CD1c-positive myeloid dendritic cell (primary cell): Measurements from ENCODE around the gene SURF6.

ENCODE experiments used
- DNase-seq: peaks from one replicate; pipeline ENCODE4 v3.0.0-alpha.2; 2016; ENCODE audit errors: extremely low spot score

Gene SURF6

DNA sequence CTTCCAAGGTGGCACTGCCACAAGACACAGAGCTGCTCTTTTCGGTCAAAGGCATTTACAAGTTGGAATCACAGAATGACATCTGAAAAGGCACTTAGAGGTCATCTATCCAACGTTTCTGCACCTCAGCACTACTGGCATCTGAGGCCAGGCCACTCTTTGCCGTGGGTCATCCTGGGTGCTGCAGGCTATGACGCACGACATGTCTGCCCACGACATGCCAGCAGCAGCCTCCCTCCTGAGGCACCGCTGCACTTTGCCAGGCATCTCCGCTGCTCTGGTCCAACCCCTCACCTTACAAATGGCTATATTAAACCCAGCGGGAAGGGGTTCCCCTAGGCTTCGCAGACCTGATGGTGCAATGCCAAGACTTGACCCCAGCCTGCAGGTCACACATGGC lies 31.8 kb upstream of the SURF6 start:
- DNase-seq = no peak

DNA sequence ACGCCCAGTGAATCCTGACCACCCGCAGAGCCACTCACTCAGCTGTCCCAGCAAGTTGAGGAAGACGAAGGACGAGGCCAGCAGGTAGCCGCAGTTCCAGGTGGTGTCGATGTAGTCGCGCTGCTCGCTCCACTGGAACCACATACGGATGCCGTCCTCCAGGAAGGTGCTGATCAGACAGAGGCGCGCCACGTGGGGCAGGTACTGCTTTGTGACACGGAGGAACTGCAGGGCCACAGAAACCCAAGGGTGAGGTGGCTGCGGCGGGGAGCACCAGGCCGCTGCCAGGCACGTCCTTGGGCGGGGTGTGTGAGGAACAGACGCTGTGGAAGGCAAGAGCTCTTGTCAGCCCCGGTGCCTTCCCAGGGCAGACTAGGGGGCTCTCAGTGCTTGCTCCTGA lies 31.2 kb upstream of the SURF6 start:
- no peak for DNase-seq

DNA sequence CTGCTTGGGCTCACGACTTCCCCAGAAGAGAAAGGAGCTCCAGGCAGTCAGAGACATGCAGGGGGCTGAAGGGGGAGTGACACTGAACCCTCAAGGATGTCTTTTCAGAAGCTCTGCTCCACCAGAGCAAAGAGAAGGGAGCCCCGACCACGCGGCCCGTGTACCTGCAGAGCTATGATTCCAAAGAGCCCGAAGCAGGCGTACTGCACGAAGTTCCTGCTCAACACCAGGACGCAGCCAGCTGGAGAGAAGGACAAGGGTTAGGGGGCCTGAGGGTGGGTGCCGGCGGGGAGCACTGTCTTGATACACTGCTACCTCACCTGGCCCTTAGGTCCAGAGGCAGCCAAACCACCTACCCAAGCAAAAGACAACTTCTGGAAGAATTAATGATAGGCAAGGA lies 30.4 kb upstream of the SURF6 start:
- DNase-seq = no peak

DNA sequence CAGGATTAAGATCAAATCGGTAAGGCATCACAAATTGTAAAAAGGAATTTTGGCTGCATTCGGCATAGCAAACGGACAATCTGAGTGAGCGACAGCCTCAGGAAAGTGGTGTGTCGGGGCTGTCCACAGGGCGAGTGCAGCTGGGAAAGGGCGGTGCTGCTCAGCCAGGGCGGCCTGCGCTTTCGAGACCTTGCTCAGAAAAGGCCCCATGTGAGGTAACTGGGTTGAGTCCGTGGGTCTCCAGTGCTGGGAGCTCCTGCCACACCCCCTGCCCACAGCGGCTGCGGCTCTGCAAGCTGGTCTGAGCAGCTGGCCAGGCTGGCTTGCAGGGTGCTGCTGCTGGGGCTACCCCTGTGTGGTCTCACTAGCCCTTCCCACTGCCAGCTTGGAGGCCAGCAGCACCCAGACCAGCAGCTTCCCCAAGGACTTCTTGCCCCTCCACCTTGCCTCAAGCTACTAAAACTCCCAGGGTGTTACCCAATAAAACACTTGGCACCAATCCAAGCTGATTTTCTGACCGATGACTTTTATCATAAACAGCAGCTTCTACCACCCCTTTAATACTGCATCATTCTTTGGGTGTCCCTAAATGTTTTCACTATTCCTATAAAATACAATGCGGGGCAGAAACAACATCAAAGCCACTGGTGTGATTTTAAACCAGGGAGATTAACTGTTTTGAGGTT lies 26.5 kb upstream of the SURF6 start:
- DNase-seq = no peak

DNA sequence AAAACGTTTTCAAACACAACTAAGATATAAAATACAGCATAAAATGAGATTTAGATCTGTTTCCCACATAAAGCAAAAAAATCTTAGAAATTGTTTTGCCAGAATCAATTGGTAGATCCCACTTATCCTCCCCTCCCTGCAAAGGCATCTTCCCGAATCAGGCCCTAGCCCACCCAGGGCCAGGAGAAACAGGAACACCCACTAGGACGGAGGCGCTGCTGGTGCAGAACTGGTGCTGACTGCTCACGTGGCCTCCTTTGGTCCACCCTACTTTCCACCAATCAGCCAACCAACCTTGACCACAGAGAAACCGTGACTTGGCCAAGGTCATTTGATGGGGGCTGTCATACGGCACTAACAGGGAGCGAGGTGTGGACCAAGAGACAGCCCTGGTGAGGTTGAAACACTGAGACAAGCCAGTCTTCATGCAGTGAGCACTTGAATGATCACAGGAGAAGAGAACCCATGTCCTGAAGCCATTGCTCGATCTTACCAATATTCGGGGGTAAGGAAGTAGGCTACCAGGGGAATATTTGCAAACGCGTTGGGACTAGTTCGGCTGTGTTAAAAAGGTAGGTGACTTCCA lies 25.6 kb upstream of the SURF6 start:
- DNase-seq = no peak

DNA sequence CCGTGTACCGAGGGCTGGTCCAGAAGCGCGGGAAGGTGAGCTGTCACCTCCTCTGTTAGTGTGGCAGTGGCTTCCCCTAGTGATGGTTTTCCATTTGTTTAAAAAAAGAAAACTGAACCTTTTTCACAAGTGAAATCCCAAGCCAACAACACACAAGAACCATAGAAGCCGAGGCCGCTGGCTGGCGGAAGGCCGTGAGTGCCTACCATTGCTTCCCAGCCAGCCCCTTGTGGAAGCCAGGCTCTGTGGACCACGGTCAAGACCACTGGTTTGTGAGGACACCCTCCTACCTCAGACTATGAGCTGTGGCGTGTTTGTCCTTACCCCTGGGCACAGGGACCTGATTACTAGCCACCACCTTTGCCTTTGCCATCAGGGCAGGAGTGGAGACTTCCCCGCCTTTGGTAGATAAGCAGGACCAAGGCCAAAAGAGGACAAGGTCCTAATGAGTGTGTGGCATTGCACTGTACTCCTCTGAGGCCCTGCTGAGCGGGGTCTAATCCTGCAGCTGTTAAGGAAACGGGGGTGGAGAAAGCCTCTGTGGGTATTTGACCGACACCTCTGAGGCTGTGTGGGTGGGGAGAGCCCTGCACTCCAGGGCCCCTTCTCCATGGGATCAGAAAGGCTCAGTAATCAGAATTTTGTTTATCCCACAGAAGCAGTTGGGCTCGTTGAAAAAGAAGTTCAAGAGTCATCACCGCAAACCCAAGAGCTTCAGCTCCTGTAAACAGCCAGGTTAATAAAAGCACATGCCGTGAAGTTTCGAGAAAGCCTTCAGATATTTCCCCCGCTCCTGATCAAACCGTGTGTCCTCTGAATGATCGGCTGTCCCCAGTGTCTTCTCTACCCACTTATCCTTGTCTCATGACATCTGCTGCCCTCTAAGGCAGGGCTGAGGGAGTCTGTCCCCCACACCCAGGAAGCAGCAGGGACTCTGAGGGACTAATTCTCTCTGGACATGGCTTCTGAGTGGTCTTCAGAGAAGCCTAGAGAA lies 24.7 kb upstream of the SURF6 start:
- no peak for DNase-seq

DNA sequence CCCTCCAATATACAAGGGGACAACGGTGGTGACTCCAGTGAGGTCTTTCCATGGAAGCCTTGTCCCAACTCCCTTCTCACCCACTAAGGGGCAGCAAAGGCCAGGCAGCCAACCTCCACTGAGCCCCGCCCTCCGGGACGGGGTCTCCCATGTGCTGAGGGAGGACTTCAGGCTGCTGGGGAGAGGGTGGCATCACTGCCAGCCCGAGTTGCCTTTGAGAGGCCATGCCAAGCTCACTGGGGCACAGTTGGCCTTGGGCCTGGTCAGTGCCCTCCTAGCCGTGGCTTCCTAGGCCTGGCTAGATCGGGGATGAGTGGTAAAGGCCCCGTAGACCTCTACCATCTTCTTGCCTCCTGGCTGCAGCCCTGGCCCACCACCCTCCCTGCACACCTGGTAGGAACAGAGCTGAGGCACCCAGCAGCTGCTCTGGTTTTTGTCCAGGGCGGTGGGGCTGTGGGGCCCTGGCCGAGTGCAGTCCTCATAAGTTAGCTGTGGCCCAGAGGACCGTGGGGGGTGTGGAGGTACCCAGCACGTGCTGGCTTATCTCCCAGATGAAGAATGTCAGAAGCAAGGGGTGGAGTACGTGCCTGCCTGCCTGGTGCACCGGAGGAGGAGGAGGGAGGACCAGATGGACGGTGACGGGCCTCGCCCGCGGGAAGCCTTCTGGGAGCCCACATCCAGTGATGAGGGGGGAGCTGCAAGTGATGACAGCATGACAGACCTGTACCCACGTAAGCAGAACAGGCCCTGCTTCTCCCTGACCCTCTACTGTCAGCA lies 23.6 kb upstream of the SURF6 start:
- no peak for DNase-seq

DNA sequence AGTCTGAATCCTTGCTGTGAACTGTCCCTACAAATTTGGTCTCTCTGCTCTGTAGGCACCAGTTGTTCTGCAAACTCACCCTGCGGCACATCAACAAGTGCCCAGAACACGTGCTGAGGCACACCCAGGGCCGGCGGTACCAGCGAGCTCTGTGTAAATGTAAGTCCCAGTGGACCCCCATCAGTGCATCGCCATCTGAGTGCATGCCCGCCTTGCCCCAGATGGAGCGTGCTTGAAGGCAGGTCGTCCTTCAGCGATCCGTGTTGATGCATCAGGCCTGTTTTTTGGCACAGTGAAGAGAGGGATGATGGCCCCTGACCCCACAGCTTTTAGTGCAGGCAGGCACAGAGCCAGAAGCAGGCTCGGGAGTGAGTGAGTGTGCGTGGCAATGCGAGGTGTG lies 21.7 kb upstream of the SURF6 start:
- no peak for DNase-seq

DNA sequence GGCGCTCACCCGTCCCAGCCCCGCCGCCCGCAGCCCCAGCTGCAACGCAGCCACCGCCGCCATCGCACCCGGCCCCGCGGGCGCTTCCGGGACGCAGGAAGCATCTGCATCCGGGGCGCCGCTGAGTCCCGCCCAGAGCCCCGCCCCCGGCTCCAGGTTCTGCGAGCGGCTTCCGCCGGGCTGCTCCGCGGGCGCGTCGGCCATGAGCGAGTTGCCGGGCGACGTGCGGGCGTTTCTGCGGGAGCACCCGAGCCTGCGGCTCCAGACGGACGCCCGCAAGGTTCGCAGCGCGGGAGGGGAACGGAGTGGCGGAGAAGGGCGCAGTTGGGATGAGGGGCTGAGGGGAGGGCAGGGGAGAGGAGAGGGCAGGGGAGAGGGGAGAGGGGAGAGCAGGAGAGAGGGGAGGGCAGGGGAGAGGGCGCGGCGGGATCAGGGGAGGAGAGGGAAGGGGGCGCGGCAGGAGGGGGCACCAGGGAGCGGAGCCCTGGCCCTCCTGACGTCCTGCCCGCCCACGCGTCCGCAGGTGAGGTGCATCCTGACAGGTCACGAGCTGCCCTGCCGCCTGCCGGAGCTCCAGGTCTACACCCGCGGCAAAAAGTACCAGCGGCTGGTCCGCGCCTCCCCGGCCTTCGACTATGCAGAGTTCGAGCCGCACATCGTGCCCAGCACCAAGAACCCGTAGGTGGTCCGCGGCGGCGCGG lies 20.6 kb upstream of the SURF6 start, which contains the start of the genes SURF1 and SURF2:
TSS of gene SURF1 (minus strand) at position 97 of the 701 bp plus-strand sequence. CDS start at position 63, 34 bp downstream.
TSS of gene SURF2 (plus strand) at position 160 of the 701 bp plus-strand sequence. CDS start at position 203, 43 bp downstream.
- peak; percentile 95 for DNase-seq

DNA sequence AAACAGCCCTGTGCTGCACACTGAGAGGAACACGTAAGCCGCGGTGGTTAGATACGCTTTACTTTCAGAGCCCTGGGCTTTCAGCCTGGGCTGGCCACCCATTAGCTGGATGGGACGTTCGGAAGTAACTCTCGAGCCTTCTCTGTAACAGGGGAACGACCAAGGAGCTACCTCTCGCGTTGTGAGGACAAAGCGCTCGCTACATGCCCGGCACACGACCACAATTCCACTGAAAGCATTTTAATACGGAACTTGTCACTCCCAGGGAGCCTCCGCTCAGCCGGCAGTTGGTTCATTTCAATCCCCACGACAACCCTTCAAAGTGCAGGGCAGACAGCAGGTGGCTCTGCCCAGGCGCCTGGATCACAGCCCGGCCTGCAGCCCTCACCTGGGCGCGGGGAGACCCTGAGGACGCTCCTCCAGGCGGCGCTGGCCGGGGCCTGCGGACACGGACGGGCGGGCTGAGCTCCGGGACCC lies 19.9 kb upstream of the SURF6 start:
- peak; percentile 20 for DNase-seq

DNA sequence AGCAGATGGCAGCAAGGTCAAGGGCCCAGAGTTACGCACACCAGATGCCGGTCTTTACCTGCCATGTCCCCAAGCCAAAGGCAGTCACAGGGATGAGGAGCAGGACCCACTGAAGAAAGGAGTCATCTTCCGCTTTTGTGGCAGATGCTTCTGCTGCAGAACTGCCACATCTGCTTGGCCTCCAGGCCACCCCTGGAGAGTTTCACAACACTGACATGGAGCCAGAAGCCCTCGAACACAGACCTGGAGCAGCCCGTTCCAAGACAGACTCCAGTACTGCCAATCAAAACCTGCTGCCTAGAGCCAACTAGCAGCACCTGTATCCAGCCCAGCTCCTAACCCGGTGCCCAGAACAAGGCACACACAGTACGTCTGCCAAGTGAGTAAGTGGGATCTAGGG lies 18.8 kb upstream of the SURF6 start:
- no peak for DNase-seq

DNA sequence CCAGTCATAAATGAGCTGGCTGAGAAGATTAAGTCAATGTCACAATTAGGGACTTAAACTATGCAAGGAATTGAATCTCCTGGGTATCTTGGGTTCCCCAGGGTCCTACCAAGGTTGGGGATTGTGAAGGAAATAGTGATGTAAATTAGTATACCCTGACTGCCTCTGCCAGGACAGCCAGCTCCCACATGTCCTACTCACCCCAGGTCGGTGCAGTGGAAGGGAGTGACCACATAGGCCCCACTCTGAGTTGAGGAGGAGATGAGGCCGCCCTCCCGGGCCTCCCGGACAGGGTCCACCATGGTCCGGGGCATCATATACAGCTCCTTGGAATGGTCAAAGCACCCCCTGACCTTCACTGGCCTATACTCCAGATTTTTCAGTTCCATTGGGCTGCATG lies 17.6 kb upstream of the SURF6 start:
- no peak for DNase-seq

DNA sequence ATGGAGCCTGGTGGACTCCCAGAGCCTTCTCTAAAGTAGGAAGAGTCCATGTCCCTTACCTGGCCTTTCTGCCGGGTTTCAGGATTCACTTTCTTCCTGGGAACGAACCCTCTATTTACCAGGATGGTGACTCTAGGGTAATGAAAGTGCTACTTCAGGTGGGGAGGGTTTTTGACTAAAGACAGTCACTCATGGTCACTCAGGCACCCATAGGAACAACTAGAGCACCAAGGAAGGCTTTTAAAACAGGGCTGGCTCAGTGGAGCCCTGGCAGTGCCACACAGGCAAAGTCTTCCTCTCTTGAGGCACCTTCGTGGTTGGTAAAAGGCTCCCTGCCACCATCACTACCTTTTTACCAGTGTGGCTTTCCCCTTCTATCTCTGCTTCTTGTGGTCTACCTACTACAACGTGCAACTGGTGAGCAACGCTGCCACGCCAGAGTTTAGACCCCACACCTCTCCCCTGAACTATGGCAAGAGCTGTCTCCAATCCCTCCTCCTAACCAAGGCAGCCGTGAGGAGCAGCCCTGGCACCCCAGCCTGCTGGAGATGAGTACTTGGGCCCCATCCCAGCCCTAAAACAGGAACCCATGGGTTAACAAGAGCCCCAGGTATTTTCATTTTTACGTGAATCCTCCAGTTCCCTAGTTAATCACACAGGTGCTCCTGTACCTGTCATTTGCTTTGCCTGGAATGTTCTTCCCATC lies 16.8 kb upstream of the SURF6 start:
- DNase-seq = no peak

DNA sequence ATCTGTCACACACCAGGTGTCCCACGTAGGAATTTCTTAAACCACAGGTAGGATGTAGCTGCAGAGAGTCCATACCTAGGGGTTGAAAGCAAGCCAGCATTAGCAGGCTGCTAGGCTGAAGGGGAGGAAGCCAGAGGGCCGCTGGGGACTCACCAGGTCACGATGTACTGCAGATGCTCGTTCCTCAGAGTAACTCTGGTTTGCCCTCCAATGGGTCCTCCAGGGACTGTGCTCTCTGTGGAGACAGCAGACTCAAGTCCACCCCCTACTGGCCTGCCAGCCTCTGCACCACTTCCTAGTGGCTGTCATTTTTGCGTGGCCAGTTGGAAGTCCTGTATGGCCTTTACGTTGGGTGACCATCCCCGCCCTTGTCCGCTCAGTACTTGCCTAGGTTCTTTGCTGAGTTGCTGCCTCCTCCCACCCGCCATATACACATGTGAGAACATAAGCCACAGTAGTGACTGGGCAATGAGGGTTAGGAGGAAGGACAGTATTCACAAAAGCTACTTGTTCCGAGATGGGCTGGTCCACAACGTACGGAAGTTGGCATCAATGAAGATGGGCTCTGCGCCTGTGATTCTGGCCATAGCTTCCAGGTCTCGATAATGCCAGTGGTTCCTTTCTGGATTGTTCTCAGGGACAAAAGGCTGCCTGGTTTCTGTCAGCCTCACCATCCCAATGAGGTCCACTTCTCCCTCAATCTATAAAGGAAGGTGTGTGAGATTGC lies 16.1 kb upstream of the SURF6 start:
- peak; percentile 63 for DNase-seq

DNA sequence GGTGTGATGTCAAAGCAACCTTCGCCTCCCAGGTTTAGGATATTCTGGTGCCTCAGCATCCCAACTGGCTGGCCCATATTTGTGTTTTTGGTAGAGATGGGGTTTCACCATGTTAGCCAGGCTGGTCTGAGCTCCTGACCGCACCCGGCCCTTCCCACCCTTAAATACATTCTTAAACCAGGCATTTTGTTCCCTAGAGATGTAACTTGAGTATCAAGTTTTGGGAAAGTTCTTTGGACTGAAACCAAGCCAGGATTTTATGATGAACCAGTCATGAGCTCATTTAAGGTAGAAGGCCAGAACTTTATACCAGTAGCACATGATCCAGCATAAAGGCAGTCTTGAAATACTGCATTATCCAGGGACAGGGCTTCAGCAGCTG lies 15.5 kb upstream of the SURF6 start:
- DNase-seq = no peak

DNA sequence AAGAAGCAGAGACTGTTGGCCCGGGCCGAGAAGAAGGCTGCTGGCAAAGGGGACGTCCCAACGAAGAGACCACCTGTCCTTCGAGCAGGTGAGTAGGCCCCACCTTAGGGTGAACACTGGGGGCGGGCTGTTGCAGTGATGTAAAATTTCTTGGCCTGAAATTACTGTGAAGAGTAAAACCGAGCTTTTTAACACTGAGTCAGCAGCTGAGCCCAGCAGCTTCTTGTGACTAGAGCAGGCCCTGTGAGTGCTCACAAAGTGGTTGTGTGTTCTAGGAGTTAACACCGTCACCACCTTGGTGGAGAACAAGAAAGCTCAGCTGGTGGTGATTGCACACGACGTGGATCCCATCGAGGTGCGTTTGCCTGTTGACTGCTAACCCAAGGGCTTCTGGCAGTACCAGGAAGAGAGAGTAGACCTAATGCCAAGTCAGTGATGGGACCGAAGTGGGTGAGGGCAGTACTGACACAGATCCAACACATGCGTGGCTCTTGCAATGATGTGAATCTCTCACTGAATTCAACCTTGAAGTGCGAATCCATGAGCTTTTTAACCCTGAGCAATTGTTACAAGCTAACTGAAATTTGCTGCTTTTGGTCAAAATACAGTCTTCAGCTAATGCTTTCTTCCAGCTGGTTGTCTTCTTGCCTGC lies 14.1 kb upstream of the SURF6 start:
- no peak for DNase-seq

DNA sequence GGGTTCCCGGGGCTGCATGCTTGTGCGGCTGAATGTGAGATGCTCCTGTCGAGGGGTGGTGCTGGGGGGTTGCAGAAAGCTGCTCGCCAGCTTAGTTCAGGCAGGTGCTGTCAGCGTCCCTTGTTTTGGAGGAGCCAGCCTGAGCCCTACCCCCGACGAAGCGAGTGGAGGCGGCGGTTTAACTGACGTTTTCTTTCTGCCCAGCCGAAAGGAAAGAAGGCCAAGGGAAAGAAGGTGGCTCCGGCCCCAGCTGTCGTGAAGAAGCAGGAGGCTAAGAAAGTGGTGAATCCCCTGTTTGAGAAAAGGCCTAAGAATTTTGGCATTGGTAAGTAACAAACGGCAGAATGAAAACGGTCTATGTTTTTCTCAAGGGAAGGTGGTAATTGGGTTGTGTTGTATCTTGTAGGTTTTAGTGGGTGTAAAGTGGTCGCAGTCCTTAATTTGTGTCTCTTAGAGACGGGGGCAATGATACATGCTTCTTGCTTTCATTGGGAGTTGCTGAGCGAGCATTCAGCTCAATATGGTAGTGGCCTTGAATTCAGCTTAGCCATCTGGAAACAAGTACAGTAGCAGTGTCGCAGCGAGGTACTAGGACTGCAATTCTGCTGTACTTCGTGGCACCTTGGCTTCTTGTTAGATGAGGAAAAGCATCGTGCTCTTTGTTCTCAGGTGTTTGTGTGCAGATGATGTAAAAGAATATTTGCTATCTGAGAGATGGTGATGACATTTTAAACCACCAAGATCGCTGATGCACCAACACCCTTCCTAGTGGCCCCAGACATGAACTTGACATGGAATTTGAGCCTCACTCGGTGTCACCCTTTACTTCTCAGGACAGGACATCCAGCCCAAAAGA lies 13.0 kb upstream of the SURF6 start:
- DNase-seq = no peak
